WTC11 (cell line): ENCODE data around the gene ZNF652. TPM values are rescaled to one million over a fixed set of nuclear protein-coding genes. Genes with fewer than 3 reads are reported as not detected.

Source experiments
- ATAC-seq: fragments of 200-7000 bp; cut with Tn5 transposase; 2 replicates; pipeline ENCODE4 v1.10.0; 2021; ENCODE audit warnings: mild to moderate bottlenecking, moderate library complexity
- CTCF ChIA-PET: fragments of 300-600 bp; sonication (Branson Sonifier 250); formaldehyde crosslinking; loops from one replicate; lab custom pipeline; 2021; ENCODE audit warnings: antibody characterized with exemption; lab: Charles Lee
- POLR2A ChIA-PET: fragments of 350-600 bp; sonication (Branson Sonifier 250); formaldehyde crosslinking; loops from one replicate; lab custom pipeline; 2021; ENCODE audit warnings: antibody characterized with exemption; lab: Charles Lee
- DNase-seq: peaks from one replicate; pipeline ENCODE4 v3.0.0; 2021; ENCODE audit warnings: low spot score
- H3K27ac Mint-ChIP-seq: 2 replicates; pipeline ENCODE4 v1.8.0; 2021; ENCODE audit warnings: mixed read lengths
- H3K27me3 Mint-ChIP-seq: 2 replicates; pipeline ENCODE4 v1.8.0; 2021; ENCODE audit warnings: low read depth, mild to moderate bottlenecking, moderate library complexity, mixed read lengths
- H3K36me3 Mint-ChIP-seq: 2 replicates; pipeline ENCODE4 v1.8.0; 2021; ENCODE audit warnings: mixed read lengths
- H3K4me1 Mint-ChIP-seq: 2 replicates; pipeline ENCODE4 v1.8.0; 2022; ENCODE audit warnings: mixed read lengths
- H3K4me3 Mint-ChIP-seq: 2 replicates; pipeline ENCODE4 v1.8.0; 2021; ENCODE audit warnings: mild to moderate bottlenecking, moderate library complexity, mixed read lengths
- H3K9me3 Mint-ChIP-seq: 2 replicates; pipeline ENCODE4 v1.8.0; 2021; ENCODE audit warnings: mixed read lengths
- ATF1 ChIP-seq: sonication (generic); formaldehyde crosslinking; IDR thresholded peaks from 2 replicates; pipeline ENCODE4 v1.8.1; 2023; ENCODE audit warnings: mild to moderate bottlenecking, moderate library complexity, missing genetic modification reagents
- EMX1 ChIP-seq: fragments of 250-450 bp; sonication (Bioruptor Pico); IDR thresholded peaks from 2 replicates; pipeline ENCODE4 v1.8.0; 2021; ENCODE audit warnings: mild to moderate bottlenecking
- MXD4 ChIP-seq: fragments of 250-450 bp; sonication (Bioruptor Pico); IDR thresholded peaks from 2 replicates; pipeline ENCODE4 v1.8.0; 2021; ENCODE audit warnings: mild to moderate bottlenecking, moderate library complexity, borderline replicate concordance
- NR1H2 ChIP-seq: sonication (generic); formaldehyde crosslinking; IDR thresholded peaks from 2 replicates; pipeline ENCODE4 v1.9.0; 2021; ENCODE audit warnings: mild to moderate bottlenecking, moderate library complexity, missing genetic modification reagents
- OVOL2 ChIP-seq: fragments of 250-450 bp; sonication (Bioruptor Pico); IDR thresholded peaks from 2 replicates; pipeline ENCODE4 v1.9.0; 2021; ENCODE audit warnings: mild to moderate bottlenecking, borderline replicate concordance
- RORB ChIP-seq: fragments of 250-450 bp; sonication (Bioruptor Pico); IDR thresholded peaks from 2 replicates; pipeline ENCODE4 v1.9.0; 2021; ENCODE audit warnings: mild to moderate bottlenecking
- SMAD3 ChIP-seq: sonication (generic); formaldehyde crosslinking; IDR thresholded peaks from 2 replicates; pipeline ENCODE4 v1.8.0; 2022; ENCODE audit warnings: missing genetic modification reagents, mild to moderate bottlenecking, borderline replicate concordance
- SMAD4 ChIP-seq: sonication (generic); formaldehyde crosslinking; IDR thresholded peaks from 2 replicates; pipeline ENCODE4 v1.8.0; 2022; ENCODE audit warnings: mild to moderate bottlenecking, missing genetic modification reagents
- SP1 ChIP-seq: sonication (generic); formaldehyde crosslinking; conservative IDR thresholded peaks from 2 replicates; pipeline ENCODE4 v1.8.1; 2022; ENCODE audit warnings: missing genetic modification reagents
- TEAD1 ChIP-seq: sonication (generic); formaldehyde crosslinking; IDR thresholded peaks from 2 replicates; pipeline ENCODE4 v1.8.0; 2022; ENCODE audit warnings: mild to moderate bottlenecking, missing genetic modification reagents
- ZNF121 ChIP-seq: sonication (generic); formaldehyde crosslinking; IDR thresholded peaks from 2 replicates; pipeline ENCODE4 v1.8.0; 2023; ENCODE audit warnings: missing genetic modification reagents
- ZNF138 ChIP-seq: sonication (generic); formaldehyde crosslinking; conservative IDR thresholded peaks from 2 replicates; pipeline ENCODE4 v1.8.1; 2022; ENCODE audit warnings: mild to moderate bottlenecking, moderate library complexity, missing genetic modification reagents
- ZNF423 ChIP-seq: fragments of 250-450 bp; sonication (Bioruptor Pico); IDR thresholded peaks from 2 replicates; pipeline ENCODE4 v2.1.2; 2022; ENCODE audit warnings: mild to moderate bottlenecking, moderate library complexity
- ZNF671 ChIP-seq: fragments of 250-450 bp; sonication (Bioruptor Pico); IDR thresholded peaks from 2 replicates; pipeline ENCODE4 v1.8.0; 2021; ENCODE audit warnings: mild to moderate bottlenecking
- total RNA-seq: library from RNA; stranded (reverse); gene quantifications from 3 replicates; pipeline ENCODE4 v1.2.3, GENCODE V29; 2021
- TF ChIP-seq, protein P1 (sequence below): fragments of 250-450 bp; sonication (Bioruptor Pico); IDR thresholded peaks from 2 replicates; pipeline ENCODE4 v1.9.0; 2021; ENCODE audit warnings: mild to moderate bottlenecking
- TF ChIP-seq, protein P2 (sequence below): fragments of 250-450 bp; sonication (Bioruptor Pico); IDR thresholded peaks from 2 replicates; pipeline ENCODE4 v1.8.0; 2021; ENCODE audit warnings: mild to moderate bottlenecking
- TF ChIP-seq, protein P3 (sequence below): sonication (generic); formaldehyde crosslinking; conservative IDR thresholded peaks from 2 replicates; pipeline ENCODE4 v1.8.1; 2023; ENCODE audit warnings: mild to moderate bottlenecking, low read depth, missing genetic modification reagents, moderate library complexity
- TF ChIP-seq, protein P4 (sequence below): fragments of 250-450 bp; sonication (Bioruptor Pico); conservative IDR thresholded peaks from 2 replicates; pipeline ENCODE4 v1.9.0; 2021; ENCODE audit warnings: mild to moderate bottlenecking

The ZNF652 gene
- total RNA-seq, 1 experiment from 2014 or later, result 40.8 TPM

DNA sequence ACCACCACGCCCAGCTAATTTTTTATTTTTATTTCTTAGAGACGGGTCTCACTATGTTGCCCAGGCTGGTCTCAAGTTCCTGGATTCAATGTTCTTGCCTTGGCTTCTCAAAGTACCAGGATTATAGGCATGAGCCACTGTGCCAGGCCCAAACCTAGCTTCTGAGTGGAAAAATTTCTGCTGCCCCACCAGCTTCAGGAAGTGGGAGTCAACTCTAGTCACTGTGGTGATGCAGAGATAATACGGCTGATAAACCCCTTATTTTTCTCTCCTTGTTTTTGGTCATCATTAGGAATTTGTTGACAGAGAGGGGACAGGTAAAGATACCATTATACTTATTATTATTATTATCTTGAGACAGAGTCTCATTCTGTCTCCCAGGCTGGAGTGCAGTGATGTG lies 103.7 kb downstream of the ZNF652 start:
- Mint-ChIP-seq H3K4me3 (no peak overlapping the region), H3K9me3 (no peaks in the 10 kb centered on the region), H3K27me3 (peaks cover 27% of the 10 kb centered on the region), H3K4me1 (peaks cover 8% of the 10 kb centered on the region), H3K27ac (no peak overlapping the region), H3K36me3 (no peaks in the 10 kb centered on the region)
- no peak for TF ChIP-seq ZNF423 (CRISPR knock-in tag)
- TF ChIP-seq, protein P1, sequence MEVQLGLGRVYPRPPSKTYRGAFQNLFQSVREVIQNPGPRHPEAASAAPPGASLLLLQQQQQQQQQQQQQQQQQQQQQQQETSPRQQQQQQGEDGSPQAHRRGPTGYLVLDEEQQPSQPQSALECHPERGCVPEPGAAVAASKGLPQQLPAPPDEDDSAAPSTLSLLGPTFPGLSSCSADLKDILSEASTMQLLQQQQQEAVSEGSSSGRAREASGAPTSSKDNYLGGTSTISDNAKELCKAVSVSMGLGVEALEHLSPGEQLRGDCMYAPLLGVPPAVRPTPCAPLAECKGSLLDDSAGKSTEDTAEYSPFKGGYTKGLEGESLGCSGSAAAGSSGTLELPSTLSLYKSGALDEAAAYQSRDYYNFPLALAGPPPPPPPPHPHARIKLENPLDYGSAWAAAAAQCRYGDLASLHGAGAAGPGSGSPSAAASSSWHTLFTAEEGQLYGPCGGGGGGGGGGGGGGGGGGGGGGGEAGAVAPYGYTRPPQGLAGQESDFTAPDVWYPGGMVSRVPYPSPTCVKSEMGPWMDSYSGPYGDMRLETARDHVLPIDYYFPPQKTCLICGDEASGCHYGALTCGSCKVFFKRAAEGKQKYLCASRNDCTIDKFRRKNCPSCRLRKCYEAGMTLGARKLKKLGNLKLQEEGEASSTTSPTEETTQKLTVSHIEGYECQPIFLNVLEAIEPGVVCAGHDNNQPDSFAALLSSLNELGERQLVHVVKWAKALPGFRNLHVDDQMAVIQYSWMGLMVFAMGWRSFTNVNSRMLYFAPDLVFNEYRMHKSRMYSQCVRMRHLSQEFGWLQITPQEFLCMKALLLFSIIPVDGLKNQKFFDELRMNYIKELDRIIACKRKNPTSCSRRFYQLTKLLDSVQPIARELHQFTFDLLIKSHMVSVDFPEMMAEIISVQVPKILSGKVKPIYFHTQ (CRISPR knock-in tag), result no peak
- TF ChIP-seq ZNF121 (CRISPR knock-in tag), result no peak
- TF ChIP-seq ZNF138 (CRISPR knock-in tag), result no peak
- TF ChIP-seq EMX1, result no peak
- TF ChIP-seq, protein P2, sequence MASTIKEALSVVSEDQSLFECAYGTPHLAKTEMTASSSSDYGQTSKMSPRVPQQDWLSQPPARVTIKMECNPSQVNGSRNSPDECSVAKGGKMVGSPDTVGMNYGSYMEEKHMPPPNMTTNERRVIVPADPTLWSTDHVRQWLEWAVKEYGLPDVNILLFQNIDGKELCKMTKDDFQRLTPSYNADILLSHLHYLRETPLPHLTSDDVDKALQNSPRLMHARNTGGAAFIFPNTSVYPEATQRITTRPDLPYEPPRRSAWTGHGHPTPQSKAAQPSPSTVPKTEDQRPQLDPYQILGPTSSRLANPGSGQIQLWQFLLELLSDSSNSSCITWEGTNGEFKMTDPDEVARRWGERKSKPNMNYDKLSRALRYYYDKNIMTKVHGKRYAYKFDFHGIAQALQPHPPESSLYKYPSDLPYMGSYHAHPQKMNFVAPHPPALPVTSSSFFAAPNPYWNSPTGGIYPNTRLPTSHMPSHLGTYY (CRISPR knock-in tag), result no peak
- TF ChIP-seq, protein P3, sequence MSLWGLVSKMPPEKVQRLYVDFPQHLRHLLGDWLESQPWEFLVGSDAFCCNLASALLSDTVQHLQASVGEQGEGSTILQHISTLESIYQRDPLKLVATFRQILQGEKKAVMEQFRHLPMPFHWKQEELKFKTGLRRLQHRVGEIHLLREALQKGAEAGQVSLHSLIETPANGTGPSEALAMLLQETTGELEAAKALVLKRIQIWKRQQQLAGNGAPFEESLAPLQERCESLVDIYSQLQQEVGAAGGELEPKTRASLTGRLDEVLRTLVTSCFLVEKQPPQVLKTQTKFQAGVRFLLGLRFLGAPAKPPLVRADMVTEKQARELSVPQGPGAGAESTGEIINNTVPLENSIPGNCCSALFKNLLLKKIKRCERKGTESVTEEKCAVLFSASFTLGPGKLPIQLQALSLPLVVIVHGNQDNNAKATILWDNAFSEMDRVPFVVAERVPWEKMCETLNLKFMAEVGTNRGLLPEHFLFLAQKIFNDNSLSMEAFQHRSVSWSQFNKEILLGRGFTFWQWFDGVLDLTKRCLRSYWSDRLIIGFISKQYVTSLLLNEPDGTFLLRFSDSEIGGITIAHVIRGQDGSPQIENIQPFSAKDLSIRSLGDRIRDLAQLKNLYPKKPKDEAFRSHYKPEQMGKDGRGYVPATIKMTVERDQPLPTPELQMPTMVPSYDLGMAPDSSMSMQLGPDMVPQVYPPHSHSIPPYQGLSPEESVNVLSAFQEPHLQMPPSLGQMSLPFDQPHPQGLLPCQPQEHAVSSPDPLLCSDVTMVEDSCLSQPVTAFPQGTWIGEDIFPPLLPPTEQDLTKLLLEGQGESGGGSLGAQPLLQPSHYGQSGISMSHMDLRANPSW, result no peak
- no peak for TF ChIP-seq MXD4 (CRISPR knock-in tag)
- no peak for TF ChIP-seq OVOL2
- no peak for TF ChIP-seq SP1 (CRISPR knock-in tag)
- TF ChIP-seq SMAD4, result no peak
- no peak for TF ChIP-seq RORB (CRISPR knock-in tag)
- TF ChIP-seq ATF1, result no peak
- TF ChIP-seq SMAD3 (CRISPR knock-in tag), result no peak
- TF ChIP-seq TEAD1 (CRISPR knock-in tag), result no peak
- TF ChIP-seq, protein P4, sequence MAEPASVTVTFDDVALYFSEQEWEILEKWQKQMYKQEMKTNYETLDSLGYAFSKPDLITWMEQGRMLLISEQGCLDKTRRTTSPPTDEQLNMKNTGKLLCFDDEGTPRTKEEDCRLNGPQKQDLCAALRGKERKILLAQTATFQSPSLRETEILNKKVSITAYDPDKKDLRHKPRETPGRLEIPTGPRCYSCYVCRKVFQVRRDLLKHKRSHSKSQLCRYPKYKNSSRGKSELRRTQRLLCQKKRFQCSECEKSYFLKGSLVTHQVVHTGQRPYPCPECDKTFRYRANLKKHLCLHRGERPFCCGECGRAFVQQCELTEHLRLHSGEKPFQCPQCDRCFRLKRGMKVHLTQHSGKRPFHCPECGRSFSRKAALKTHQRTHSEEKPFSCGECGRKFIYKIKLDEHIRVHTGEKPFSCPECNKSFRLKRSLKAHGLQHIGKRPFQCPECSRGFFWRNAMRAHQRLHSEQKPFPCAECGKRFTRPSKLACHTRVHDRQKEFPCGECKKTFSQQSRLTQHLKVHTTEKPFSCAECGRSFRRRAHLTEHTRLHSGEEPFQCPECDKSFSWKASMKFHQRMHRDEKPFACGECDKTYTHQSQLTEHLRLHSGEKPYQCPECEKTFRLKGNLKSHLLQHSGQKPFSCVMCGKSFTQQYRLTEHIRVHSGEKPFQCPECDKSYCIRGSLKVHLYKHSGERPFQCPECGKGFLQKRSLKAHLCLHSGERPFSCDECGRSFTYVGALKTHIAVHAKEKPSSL (CRISPR knock-in tag), result no peak
- TF ChIP-seq ZNF671, result no peak
- TF ChIP-seq NR1H2, result no peak
- ChIA-PET POLR2A (no interaction called here), CTCF (interaction anchor here (2.6 kb wide), 1 partner anchor 18 kb away, joined by 19 read pairs; no protein-coding TSS in a partner anchor)
- ATAC-seq, result no peak
- no peak for DNase-seq

DNA sequence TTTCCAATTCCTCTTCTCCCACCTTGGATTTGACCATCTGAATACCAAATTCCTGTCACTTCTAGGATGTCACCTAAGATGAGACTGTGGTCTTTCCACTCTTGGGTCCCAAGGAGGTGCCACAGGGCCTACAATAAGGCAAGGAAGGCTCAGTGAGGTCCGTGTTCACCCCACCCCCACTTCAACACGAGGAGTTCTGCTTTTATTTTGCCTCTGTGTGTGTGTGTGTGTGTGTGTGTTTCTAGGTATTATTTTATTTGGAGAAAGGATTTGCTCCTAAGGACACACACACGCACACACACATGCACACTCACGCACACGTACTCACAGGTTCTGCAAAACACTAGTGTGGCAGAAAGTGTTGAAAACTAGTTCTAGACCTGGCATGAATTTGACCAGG lies 106.9 kb downstream of the ZNF652 start:
- TF ChIP-seq MXD4 (CRISPR knock-in tag), result no peak
- ATAC-seq (no peak), DNase-seq (no peak)
- H3K4me1 Mint-ChIP-seq, result no peaks in the 10 kb centered on the region
- H3K4me3 Mint-ChIP-seq, result no peak overlapping the region
- ChIA-PET CTCF (interaction anchor here (0.6 to 1.9 kb wide), 3 partner anchors 22 to 177 kb away, joined by 4 to 7 read pairs (median 6); no protein-coding TSS in a partner anchor), POLR2A (interaction anchor here (0.5 kb wide), 1 partner anchor 115 kb away, joined by 3 read pairs; no protein-coding TSS in a partner anchor)
- H3K9me3 Mint-ChIP-seq, result no peaks in the 10 kb centered on the region
- H3K27ac Mint-ChIP-seq, result no peak overlapping the region
- no peaks in the 10 kb centered on the region for H3K36me3 Mint-ChIP-seq
- peaks cover 14% of the 10 kb centered on the region for H3K27me3 Mint-ChIP-seq
